Fibroblast of skin of abdomen (primary cell): ENCODE measurements around the gene PLA2G2C.

ENCODE experiments used
- DNase-seq: peaks from one replicate; pipeline ENCODE4 v3.0.0-alpha.2; 2013

PLA2G2C gene

DNA sequence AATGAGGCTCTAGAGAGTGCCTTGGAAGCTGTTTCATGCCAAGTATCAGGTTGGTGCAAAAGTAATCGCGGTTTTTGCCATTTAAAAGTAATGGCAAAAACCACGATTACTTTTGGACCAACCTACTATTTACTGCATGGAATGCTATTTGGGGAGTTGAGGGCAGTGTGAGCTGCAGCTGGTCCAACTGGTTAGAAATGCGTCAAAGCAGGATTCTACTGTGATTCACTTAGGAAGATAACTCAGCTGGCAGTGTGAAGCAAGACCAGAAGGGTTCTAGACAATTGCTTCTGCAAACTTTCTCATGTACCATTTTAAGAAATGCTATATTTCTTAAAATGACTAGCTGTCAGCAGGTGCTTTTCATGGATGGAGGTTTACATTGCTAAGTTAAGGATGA, 21.2 kb upstream of the PLA2G2C start:
- no peak for DNase-seq

GRCh38 chr1:20202166-20202565, 15.8 kb upstream of the PLA2G2C start:
- no peak for DNase-seq

DNA sequence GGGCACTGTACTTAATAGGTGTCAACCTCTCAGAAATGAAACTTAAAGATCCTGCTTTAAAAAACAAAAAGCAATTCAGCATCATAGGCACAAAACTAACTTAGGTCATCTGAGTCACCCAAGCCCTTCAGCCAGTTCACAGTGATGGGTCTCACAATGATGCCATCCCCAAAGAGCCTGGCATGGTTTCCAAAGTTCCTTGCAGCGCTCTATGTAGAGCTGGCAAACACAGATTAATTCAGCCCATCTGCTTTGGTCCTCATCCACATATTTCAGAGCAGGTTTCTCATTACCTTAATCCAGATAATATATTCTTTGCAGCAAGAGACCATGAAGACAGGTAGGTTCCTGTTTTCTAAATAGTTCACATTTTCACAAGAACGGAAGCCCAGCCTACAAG, 14.6 kb upstream of the PLA2G2C start:
- DNase-seq = no peak

GRCh38 chr1:20199840-20200239, 13.5 kb upstream of the PLA2G2C start:
- DNase-seq = no peak

GRCh38 chr1:20199403-20199802, 13.1 kb upstream of the PLA2G2C start:
- DNase-seq = no peak

GRCh38 chr1:20198918-20199317, 12.6 kb upstream of the PLA2G2C start:
- DNase-seq = no peak

DNA sequence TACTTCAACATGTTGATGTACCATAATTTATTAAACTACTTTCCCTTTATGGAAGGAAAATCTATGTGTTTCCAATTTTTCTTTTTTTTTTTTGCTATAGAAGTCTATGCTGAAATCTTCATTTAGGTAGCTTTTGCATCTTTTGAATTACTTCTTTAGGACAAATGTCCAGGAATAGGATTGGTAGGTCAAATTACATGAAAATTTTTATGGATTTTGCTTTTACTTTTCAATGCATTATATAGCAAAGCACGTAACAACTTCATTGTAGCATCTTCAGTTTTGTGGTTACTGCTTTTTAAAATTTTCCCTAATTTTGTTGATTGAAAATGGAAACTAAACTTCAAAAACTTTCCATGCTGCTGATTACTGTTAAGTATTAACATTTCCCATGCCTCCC, 12.0 kb upstream of the PLA2G2C start:
- no peak for DNase-seq

GRCh38 chr1:20197329-20197791, 11.0 kb upstream of the PLA2G2C start:
- DNase-seq = no peak

- DNase-seq = no peak
Observed at GRCh38 chr1:20195462-20195780, 9.1 kb upstream of the PLA2G2C start.

DNA sequence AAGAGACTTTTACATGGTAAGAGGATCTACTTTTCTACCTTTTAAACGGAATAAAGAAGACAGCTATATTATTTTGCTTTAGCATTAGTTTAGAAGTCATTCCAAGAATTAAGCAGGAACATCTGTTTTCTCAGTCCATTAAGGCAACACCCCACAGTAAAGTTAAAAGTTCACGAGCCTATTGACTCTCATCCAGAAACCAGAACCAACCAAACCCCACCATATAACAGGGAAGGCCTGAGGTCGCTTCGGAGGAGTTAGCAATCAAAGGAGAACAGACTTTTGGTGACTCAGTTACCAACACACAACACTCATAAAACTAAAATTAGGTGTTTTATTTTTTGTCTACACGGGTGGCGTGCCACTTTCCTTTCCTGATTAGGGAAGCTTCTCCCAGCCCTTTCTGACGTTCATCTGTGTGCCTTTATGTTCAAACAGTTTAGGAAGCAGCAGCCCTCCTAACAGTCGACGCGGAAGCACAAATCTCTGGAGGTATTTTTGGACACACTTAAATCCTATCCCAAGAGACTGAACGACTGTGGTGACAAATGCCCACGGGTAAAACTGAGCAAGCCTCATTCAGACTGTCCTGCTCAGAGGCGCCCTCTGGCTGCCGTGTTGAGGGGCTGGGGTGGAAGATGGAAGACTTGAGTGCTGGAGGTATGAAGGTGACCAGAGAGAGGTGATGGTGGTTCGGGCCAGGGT, 8.6 kb upstream of the PLA2G2C start:
- peak; percentile 26 for DNase-seq

DNA sequence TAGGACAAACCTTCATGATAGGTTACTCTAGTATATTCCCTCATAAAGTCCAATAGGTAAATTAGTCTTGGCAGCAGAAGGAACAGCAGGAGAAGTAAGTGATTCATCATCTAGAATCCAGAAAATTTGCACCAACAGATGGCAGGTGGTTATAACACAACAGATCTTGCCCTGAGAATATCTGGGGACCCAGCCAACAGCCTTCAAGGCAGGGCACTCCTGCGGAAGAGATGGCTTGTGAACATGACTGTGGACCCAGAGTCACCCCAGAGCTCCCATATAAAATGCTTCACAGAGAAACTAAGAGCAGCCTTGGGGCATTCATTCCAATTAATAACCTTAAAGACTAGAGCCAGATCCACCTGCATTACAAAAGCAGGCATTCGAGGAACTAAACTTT, 7.9 kb upstream of the PLA2G2C start:
- DNase-seq = no peak

GRCh38 chr1:20192871-20193411, 6.6 kb upstream of the PLA2G2C start:
- DNase-seq = no peak

DNA sequence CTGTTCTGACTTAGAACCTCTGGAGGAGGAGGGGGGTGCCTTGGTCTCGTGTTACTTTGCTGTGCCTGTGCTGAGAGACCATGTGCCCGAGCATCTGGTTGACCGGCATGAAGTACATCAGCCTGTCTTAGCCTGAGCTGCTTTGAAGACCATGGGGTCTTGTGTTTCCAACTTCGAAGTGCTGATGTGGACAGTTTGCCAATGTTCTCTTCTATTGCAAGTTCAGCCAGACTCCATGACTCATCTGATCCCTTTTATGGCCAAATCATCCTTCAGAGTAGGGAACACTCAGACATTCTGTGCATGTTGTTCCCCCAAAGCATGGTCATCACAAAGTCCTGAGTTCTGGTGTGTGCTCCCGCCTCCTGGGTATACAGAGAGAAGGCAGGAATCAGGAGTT, 6.0 kb upstream of the PLA2G2C start:
- DNase-seq = peak; percentile 8

DNA sequence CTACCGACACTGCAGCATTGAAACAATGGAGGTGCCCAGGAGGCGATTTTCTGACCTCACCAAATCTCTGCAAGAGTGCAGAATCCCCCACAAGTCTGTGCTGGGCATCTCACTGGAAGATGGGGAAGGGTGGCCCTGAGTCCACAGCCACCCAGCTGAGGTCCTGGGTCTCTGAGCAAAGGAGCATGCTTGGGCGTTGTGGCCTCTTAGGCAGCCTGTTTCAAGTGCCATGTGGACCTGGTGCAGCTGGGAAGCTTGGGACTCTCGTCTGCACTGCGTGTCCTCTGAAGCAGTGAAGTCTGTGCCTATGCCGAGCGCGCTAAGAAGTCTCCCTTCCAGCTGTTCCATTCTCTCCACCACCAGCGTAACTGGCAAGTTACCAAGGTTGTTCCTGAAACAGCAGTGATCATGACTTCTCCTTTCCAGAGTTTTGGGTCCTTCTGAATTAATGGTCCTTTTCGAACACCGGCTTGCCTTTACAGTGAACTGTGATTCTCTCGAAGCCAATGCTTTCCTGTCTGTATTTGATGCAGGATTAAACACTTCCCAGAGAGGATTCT, 5.0 kb upstream of the PLA2G2C start:
- DNase-seq = no peak

DNA sequence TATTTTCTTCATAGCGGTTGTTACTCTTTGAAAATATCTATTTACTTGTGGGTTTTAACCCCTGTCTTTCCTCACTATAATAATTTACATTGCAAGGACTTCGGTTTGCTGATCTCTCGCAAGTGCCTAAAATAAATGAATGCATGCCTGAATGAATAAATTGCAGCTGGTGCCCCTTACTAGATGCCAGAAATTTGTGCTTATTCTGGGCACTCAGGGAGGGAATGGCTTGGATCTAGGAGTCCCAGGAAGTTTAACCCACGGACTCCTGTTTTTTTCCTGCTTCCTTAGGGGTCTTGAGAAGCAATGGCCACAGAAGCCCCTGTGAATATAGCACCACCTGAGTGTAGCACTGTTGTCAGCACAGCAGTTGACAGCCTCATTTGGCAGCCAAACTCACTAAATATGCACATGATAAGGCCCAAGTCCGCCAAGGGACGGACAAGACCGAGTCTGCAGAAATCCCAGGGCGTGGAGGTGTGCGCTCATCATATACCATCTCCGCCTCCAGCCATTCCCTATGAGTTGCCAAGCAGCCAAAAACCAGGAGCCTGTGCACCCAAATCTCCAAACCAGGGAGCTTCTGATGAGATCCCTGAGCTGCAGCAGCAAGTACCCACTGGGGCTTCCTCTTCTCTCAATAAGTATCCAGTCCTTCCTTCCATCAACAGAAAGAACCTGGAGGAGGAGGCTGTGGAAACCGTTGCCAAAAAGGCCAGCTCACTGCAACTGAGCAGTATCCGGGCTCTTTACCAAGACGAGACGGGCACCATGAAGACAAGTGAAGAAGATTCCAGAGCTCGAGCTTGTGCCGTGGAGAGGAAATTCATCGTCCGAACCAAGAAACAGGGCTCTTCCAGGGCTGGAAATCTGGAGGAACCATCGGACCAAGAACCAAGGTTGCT, 4.2 kb upstream of the PLA2G2C start:
- no peak for DNase-seq

GRCh38 chr1:20189664-20190063, 3.3 kb upstream of the PLA2G2C start:
- DNase-seq = no peak

DNA sequence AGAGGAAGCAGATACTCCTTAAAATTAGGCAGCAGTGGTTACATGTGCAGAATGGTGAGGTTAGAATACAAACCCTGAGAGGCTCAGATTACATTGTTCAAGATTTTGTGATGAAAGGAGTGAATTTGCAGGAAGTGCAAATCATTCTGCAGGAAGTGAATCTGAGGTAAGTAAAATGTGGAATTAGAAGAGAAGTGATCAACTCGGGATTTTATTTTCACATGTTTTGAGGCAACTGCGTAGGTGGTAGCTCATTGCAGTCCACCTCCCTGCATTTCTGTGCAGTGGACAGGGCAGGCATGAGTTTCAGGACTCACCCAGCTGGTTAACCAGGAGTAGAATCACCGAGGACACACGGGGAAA, 2.1 kb upstream of the PLA2G2C start:
- no peak for DNase-seq

DNA sequence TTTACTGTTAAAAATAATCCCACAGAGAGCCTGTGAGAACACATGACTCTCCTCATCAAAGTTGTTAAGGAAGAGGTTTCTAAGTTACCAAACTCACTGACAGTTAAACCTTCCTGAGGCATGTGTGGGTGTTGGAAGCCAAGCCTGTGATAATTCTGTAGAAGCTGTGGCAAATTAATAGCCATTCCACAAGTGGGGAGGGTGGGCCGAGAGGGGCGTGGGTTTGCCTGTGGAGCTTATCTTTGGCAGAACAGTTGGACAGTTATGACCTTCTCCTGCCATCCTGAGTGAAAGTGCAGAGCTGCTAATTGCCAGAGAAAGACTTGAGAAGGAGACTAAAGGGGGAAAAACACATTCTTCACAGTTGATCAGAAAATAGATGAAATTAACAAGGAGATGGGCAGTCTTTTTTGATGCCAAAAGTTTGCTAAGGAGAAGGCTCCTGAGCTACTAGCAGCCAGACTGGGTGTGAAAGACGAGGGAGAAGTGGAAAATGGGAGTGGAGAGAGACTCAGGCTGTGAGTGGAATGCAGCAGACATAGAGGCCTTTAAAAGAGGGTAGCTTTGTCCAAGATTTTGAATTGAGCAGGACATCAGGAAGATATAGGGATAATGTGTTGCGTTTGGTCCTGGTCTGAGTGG, 1.6 kb upstream of the PLA2G2C start:
- DNase-seq = no peak

- no peak for DNase-seq
Observed at GRCh38 chr1:20187103-20187812, 940 bp upstream of the PLA2G2C start.

DNA sequence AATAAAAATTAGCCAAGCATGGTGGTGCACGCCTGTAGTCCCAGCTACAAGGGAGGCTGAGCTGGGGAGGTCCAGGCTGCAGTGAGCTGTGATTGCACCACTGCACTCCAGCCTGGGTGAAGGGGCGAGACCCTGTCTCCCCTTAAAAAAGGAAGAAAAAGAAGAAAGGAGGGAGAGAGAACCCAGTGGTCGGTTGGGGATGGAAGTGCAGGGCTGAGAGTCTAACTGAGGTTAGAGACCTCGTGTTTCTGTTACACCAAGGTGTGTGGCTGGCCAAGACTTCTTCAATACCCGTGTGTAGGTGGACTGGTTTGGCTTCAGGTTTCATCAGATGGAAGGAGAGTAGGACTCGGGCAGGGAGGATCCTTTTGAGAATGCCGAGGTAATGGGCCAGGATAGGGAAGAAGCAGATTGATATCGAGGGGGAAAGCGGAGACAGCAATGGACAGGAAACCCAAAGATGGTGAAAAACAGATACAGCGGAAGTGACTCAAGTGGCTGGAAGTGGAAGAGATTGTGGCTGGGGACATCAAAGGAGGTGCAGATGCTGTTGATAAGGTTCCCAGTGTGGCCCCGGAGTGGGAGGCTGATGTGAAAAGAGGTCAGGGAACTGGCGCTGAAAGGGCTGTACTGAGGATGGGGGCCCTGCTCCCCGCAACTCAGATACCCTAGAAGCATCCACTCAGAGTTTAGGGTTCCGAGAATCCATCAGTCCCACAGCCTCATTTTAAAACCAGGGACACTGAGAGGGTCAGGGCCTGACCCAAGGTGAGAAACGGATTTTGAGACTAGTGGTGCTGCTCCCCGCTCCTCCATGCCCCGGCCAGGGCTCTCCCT, 1.1 kb downstream of the PLA2G2C start:
- DNase-seq = no peak

GRCh38 chr1:20184481-20184900, 1.8 kb downstream of the PLA2G2C start:
- no peak for DNase-seq
